Astrocyte (in vitro differentiated cells and primary cell): ENCODE results near the gene FBN2. TPM values are rescaled to one million over a fixed set of nuclear protein-coding genes. Genes with fewer than 3 reads are reported as not detected.

Experiments used
- DNase-seq: peaks from one replicate; pipeline ENCODE4 v3.0.0-alpha.2; 2010; ENCODE audit warnings: low read depth
- FAIRE-seq: peaks from 2 replicates; lab custom pipeline; 2011; peaks lifted over from hg19 to GRCh38; lab: Jason Lieb, UNC
- H2AFZ ChIP-seq: 2 replicates; pipeline ENCODE4 v1.6.0; 2012; ENCODE audit warnings: low read depth, low read length, inconsistent platforms
- H3K27ac ChIP-seq: 2 replicates; pipeline ENCODE4 v1.5.1; 2011; ENCODE audit warnings: low read depth, low read length, inconsistent platforms
- H3K27me3 ChIP-seq: 2 replicates; pipeline ENCODE4 v1.6.0; 2011; ENCODE audit warnings: low read length, inconsistent platforms; ENCODE audit not compliant: insufficient read depth
- H3K36me3 ChIP-seq: 2 replicates; pipeline ENCODE4 v1.5.1; 2011; ENCODE audit warnings: low read length, inconsistent platforms; ENCODE audit not compliant: insufficient read depth
- H3K4me1 ChIP-seq: 2 replicates; pipeline ENCODE4 v1.5.1; 2011; ENCODE audit warnings: low read length, inconsistent platforms; ENCODE audit not compliant: insufficient read depth
- H3K4me2 ChIP-seq: 2 replicates; pipeline ENCODE4 v1.6.0; 2012; ENCODE audit warnings: low read length, inconsistent platforms
- H3K4me3 ChIP-seq: 2 replicates; pipeline ENCODE4 v1.5.1; 2011; ENCODE audit warnings: low read depth, mild to moderate bottlenecking, low read length, inconsistent platforms; ENCODE audit not compliant: insufficient read depth
- H3K79me2 ChIP-seq: 2 replicates; pipeline ENCODE4 v1.6.0; 2012; ENCODE audit warnings: mild to moderate bottlenecking, low read length, inconsistent platforms; ENCODE audit not compliant: insufficient read depth
- H3K9ac ChIP-seq: 2 replicates; pipeline ENCODE4 v1.6.0; 2012; ENCODE audit warnings: mild to moderate bottlenecking, low read length, inconsistent platforms
- H3K9me3 ChIP-seq: 2 replicates; pipeline ENCODE4 v1.5.1; 2012; ENCODE audit warnings: low read depth, mild to moderate bottlenecking, low read length, inconsistent platforms; ENCODE audit not compliant: insufficient read depth
- H4K20me1 ChIP-seq: 2 replicates; pipeline ENCODE4 v1.6.0; 2012; ENCODE audit warnings: low read length, inconsistent platforms; ENCODE audit not compliant: insufficient read depth
- H3K27ac Mint-ChIP-seq: one replicate; pipeline ENCODE4 v1.8.0; 2021; ENCODE audit warnings: mild to moderate bottlenecking, mixed read lengths; ENCODE audit not compliant: unreplicated experiment
- H3K27me3 Mint-ChIP-seq: one replicate; pipeline ENCODE4 v1.8.0; 2021; ENCODE audit warnings: low read depth, mixed read lengths; ENCODE audit not compliant: unreplicated experiment
- H3K36me3 Mint-ChIP-seq: one replicate; pipeline ENCODE4 v1.8.0; 2021; ENCODE audit warnings: low read depth, mixed read lengths; ENCODE audit not compliant: unreplicated experiment
- H3K4me1 Mint-ChIP-seq: one replicate; pipeline ENCODE4 v1.8.0; 2021; ENCODE audit warnings: low read depth, mixed read lengths; ENCODE audit not compliant: unreplicated experiment
- H3K4me3 Mint-ChIP-seq: one replicate; pipeline ENCODE4 v1.8.0; 2021; ENCODE audit warnings: mild to moderate bottlenecking, moderate library complexity, mixed read lengths; ENCODE audit not compliant: unreplicated experiment
- H3K9me3 Mint-ChIP-seq: one replicate; pipeline ENCODE4 v1.8.0; 2021; ENCODE audit warnings: mild to moderate bottlenecking, mixed read lengths; ENCODE audit not compliant: unreplicated experiment
- CTCF ChIP-seq: IDR thresholded peaks from 2 replicates; pipeline ENCODE4 v1.5.1; 2011; ENCODE audit warnings: low read depth, mild to moderate bottlenecking, inconsistent platforms, low read length, moderate library complexity; ENCODE audit not compliant: insufficient read depth
- EZH2 ChIP-seq: IDR thresholded peaks from 2 replicates; pipeline ENCODE4 v1.6.1; 2012; ENCODE audit warnings: mild to moderate bottlenecking, low read length, inconsistent platforms; ENCODE audit not compliant: insufficient read depth
- total RNA-seq: library from RNA; stranded (reverse); gene quantifications from 2 replicates; pipeline ENCODE4 v1.2.1, GENCODE V29; 2021

FBN2 gene
- total RNA-seq, 1 donor from 2014 or later: 176 TPM

DNA sequence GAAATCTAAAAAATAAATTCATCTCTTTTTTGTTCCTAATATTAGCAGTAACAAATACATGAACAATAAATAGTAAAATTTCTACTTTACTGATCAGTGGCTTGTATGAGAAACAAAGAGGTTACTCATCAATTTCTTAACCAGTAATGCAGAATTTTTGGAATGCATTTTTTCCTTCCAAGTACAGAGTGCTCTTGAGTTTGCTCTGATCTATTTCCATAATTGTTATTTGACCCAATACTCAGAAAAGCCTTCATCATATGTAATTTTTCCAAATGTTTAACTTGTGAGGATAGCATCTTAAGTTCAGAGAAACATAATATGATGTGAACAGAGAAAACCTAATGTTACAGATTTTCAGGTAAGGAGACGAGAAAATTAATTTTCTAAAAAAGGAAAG is 47.3 kb downstream of the FBN2 start:
- Histone ChIP-seq H3K9me3 (no peaks in the 10 kb centered on the region), H3K27ac (no peak overlapping the region), H3K27me3 (no peaks in the 10 kb centered on the region), H3K4me2 (no peak overlapping the region), H4K20me1 (no peaks in the 10 kb centered on the region), H3K9ac (no peak overlapping the region), H3K36me3 (no peaks in the 10 kb centered on the region), H3K79me2 (no peaks in the 10 kb centered on the region), H3K4me1 (no peaks in the 10 kb centered on the region), H2AFZ (no peak overlapping the region), H3K4me3 (no peak overlapping the region)
- no peak overlapping the region for H3K27ac Mint-ChIP-seq
- no peak for TF ChIP-seq EZH2
- H3K4me3 Mint-ChIP-seq: no peak overlapping the region
- DNase-seq: no peak
- H3K4me1 Mint-ChIP-seq: peaks cover 10% of the 10 kb centered on the region
- no peaks in the 10 kb centered on the region for H3K9me3 Mint-ChIP-seq
- no peak for FAIRE-seq
- peaks cover 2% of the 10 kb centered on the region for H3K36me3 Mint-ChIP-seq
- no peaks in the 10 kb centered on the region for H3K27me3 Mint-ChIP-seq

DNA sequence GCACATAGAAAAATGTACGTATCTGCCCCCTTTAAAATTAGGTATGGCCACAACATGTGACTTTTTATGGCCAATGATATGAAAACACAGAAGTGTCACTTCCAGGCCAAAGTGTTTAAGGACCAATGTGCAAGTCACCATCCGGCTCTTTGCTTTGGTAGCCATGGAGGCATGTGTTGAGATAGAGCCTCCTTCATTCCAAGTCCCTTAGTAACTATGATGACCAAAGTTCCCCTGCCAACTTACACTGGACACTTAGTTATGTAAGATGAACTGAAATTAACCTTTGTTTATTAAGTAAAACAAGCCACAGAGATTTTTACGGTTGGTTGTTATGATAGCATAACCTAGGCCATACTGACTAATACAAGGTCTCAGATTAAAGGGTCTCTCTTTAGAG is 51.0 kb downstream of the FBN2 start:
- FAIRE-seq (no peak), DNase-seq (no peak)
- Histone ChIP-seq H3K27me3 (no peaks in the 10 kb centered on the region), H3K4me3 (no peak overlapping the region), H3K79me2 (no peaks in the 10 kb centered on the region), H3K4me2 (no peak overlapping the region), H3K4me1 (no peaks in the 10 kb centered on the region), H4K20me1 (no peaks in the 10 kb centered on the region), H3K27ac (no peak overlapping the region), H3K9ac (no peak overlapping the region), H3K36me3 (no peaks in the 10 kb centered on the region), H2AFZ (no peak overlapping the region), H3K9me3 (no peaks in the 10 kb centered on the region)
- Mint-ChIP-seq H3K27ac (no peak overlapping the region), H3K4me1 (peaks cover 10% of the 10 kb centered on the region), H3K4me3 (no peak overlapping the region), H3K27me3 (no peaks in the 10 kb centered on the region), H3K9me3 (no peaks in the 10 kb centered on the region), H3K36me3 (peaks cover under 1% of the 10 kb centered on the region)
- no peak for TF ChIP-seq EZH2
- TF ChIP-seq CTCF: no peak

GRCh38 chr5:128483738-128484137 is 54.3 kb downstream of the FBN2 start:
- Histone ChIP-seq H3K27me3 (no peaks in the 10 kb centered on the region), H3K4me2 (no peak overlapping the region), H3K4me3 (no peak overlapping the region), H2AFZ (no peak overlapping the region), H3K79me2 (no peaks in the 10 kb centered on the region), H3K36me3 (no peaks in the 10 kb centered on the region), H4K20me1 (no peaks in the 10 kb centered on the region), H3K4me1 (no peaks in the 10 kb centered on the region), H3K27ac (no peak overlapping the region), H3K9ac (no peak overlapping the region), H3K9me3 (no peaks in the 10 kb centered on the region)
- H3K36me3 Mint-ChIP-seq: no peaks in the 10 kb centered on the region
- no peaks in the 10 kb centered on the region for H3K4me1 Mint-ChIP-seq
- no peak overlapping the region for H3K4me3 Mint-ChIP-seq
- TF ChIP-seq CTCF (no peak), EZH2 (no peak)
- DNase-seq (no peak), FAIRE-seq (no peak)
- no peaks in the 10 kb centered on the region for H3K27me3 Mint-ChIP-seq
- H3K9me3 Mint-ChIP-seq: no peaks in the 10 kb centered on the region
- H3K27ac Mint-ChIP-seq: no peak overlapping the region
